ENCODE data around the gene BRCA1.

DNA sequence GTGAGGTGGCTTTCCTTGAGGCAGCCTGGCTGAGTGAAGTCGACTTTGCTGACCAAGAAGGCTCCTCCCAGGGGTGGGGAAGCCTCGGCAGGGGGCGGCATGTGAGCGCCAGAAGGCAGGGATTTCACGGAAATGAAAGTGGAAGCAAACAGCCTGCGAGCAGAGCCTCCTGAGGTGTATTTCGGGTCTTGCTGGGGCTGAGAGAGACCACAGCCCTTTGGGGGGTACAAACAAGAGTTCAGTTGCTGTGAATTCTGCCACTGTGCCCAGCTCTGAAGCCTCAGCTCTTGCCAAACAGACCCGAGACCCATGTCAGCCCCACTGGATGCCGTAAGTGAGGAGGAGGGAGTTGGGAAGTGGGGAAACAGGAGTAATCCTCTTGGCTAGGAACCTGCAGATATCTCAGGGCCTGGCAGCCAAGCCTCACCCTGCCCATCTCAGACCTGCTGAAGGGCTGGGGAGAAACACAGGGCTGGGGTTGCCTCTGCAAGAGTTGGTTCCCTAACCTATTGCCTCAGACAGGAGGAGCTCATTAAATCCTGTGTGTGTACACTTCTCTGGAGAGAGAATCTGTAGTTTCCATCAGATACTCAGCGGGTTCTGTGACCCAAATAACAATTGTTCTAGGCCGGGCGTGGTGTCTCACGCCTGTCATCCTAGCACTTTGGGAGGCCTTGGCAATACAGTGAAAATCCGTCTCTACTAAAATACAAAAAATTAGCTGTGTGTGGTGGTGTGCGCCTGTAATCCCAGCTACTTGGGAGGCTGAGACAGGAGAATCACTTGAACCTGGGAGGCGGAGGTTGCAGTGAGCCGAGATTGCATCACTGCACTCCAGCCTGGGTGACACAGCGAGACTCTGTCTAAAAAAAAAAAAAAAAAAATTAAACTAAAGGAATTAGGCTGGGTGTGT is 118.3 kb downstream of the BRCA1 start, which contains the start of gene IFI35:
- TF ChIP-seq, protein P1, sequence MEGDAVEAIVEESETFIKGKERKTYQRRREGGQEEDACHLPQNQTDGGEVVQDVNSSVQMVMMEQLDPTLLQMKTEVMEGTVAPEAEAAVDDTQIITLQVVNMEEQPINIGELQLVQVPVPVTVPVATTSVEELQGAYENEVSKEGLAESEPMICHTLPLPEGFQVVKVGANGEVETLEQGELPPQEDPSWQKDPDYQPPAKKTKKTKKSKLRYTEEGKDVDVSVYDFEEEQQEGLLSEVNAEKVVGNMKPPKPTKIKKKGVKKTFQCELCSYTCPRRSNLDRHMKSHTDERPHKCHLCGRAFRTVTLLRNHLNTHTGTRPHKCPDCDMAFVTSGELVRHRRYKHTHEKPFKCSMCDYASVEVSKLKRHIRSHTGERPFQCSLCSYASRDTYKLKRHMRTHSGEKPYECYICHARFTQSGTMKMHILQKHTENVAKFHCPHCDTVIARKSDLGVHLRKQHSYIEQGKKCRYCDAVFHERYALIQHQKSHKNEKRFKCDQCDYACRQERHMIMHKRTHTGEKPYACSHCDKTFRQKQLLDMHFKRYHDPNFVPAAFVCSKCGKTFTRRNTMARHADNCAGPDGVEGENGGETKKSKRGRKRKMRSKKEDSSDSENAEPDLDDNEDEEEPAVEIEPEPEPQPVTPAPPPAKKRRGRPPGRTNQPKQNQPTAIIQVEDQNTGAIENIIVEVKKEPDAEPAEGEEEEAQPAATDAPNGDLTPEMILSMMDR (IDR thresholded peaks at IDR 0.05; ENCODE audit: poor library complexity, severe bottlenecking), result no peak
- no peak for TF ChIP-seq EZH2 (IDR thresholded peaks at IDR 0.05; ENCODE audit: borderline replicate concordance, insufficient read depth, low read length, poor library complexity, severe bottlenecking)
- no peak for TF ChIP-seq EP300 (conservative IDR thresholded peaks at IDR 0.05; ENCODE audit: poor library complexity, severe bottlenecking)
- TF ChIP-seq, protein P2, sequence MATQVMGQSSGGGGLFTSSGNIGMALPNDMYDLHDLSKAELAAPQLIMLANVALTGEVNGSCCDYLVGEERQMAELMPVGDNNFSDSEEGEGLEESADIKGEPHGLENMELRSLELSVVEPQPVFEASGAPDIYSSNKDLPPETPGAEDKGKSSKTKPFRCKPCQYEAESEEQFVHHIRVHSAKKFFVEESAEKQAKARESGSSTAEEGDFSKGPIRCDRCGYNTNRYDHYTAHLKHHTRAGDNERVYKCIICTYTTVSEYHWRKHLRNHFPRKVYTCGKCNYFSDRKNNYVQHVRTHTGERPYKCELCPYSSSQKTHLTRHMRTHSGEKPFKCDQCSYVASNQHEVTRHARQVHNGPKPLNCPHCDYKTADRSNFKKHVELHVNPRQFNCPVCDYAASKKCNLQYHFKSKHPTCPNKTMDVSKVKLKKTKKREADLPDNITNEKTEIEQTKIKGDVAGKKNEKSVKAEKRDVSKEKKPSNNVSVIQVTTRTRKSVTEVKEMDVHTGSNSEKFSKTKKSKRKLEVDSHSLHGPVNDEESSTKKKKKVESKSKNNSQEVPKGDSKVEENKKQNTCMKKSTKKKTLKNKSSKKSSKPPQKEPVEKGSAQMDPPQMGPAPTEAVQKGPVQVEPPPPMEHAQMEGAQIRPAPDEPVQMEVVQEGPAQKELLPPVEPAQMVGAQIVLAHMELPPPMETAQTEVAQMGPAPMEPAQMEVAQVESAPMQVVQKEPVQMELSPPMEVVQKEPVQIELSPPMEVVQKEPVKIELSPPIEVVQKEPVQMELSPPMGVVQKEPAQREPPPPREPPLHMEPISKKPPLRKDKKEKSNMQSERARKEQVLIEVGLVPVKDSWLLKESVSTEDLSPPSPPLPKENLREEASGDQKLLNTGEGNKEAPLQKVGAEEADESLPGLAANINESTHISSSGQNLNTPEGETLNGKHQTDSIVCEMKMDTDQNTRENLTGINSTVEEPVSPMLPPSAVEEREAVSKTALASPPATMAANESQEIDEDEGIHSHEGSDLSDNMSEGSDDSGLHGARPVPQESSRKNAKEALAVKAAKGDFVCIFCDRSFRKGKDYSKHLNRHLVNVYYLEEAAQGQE (IDR thresholded peaks at IDR 0.05; ENCODE audit: borderline replicate concordance), result no peak
- TF ChIP-seq MXI1 (conservative IDR thresholded peaks at IDR 0.05; ENCODE audit: poor library complexity, severe bottlenecking), result no peak
- no peak for TF ChIP-seq POLR2AphosphoS5 (IDR thresholded peaks at IDR 0.05)
- no peak for TF ChIP-seq SMC3 (conservative IDR thresholded peaks at IDR 0.05; ENCODE audit: poor library complexity)
- no peak for TF ChIP-seq TAF1 (IDR thresholded peaks at IDR 0.05; ENCODE audit: low read depth)

All from neural cell (in vitro differentiated cells).